ENCODE results near the gene GRK5.
A peak's percentile ranks its signal among the peaks of the same experiment; 100 is the strongest.

The GRK5 gene

DNA sequence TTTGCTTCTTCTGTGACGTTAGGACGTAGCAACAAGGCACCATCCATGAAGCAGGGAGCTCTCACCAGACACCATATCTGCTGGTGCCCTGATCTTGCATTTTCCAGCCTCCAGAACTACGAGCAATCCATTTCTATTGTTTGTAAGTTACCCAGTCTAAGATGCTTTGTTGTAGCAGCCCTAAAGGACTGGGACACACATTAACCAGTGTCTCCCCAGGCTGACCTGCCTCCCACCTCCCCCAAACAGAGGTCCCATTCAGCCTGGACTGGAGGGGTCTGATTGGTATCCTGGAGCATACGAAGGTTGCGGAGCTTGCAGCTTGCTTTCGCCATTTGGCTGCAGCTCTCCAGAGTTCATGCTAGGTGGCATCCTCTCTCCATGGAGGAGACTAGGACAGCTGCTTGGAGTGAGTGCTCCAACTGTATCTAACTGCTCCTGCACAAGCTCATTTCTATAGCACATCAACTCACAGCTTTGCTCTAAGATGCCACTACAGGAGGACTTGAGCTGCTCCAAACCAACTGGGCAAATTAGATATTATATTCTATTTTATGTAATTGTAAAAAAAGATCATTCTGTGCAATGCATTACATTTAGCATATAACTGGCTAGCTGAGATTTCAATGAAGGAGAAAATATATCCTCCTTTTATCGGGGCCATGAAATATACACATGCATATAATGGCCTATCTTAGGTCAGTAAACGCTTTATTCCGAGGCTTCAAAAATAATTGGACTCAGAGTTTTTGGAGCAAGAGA lies 8.0 kb upstream of the GRK5 start:
- DNase-seq = peak; percentile 47 to 50

GRCh38 chr10:119201233-119201632 lies 6.1 kb upstream of the GRK5 start:
- DNase-seq = no peak

DNA sequence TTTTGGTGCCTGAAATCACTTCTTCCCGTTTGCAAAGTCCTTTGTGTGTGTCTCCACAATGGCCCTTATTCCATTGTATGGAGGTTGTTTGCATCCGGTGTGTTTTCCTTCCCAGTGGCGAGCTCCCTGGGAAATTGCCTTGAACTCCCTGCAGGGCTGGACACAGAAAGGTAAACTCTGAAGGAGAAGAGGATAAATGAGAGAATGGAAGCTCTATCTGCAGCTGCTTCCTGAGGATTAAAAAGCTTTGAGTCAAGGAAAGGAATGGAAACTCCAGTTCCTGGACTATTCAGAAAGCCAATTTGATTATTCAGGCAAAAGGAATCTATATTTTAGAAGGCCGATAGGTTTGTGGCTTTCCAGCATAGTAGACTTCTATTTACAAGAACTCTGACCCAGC lies 4.4 kb upstream of the GRK5 start:
- no peak for DNase-seq

- no peak for DNase-seq
Observed at GRCh38 chr10:119205894-119206602, 1.3 kb upstream of the GRK5 start.

GRCh38 chr10:119206603-119207365 lies 587 bp upstream of the GRK5 start:
- DNase-seq = peak in 1 of 2 experiments; percentile 66

DNA sequence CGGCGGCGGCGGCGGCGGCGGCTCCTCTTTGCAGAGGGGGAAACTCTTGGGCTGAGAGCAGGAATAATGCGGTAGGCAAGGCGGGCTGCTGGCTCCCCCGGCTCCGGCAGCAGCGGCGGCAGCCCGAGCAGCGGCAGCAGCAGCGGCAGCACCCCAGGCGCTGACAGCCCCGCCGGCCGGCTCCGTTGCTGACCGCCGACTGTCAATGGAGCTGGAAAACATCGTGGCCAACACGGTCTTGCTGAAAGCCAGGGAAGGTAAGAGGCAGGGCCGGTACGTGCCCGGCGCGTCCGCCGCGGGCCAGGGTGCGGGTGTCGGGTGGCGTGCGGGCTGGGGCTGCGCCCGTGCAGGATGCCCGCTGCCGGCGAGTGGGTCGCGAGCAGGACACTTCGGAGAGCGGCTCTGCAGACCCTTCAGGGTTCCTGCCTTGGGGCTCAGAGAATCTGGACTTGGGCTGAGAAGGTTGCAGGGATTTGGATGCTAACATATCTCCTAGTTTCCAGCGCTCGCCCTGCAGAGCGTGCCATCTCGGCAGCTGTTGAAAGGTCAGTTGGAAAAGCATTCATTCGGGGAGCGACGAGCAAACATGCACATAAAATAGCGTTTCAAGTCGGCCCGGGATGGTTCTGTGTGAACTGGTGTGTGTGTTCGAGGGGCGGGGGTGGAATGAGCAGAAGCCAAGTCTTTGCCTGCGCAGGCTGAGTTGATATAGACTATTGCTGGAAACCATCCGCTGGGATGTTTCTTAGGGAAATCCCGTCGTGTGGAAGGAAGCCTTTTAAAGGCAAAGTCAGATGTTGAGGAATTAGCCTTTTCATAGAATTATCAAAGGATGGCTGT lies 562 bp downstream of the GRK5 start:
- peak in 1 of 2 experiments; percentile 36 for DNase-seq

GRCh38 chr10:119208553-119208940 lies 1.2 kb downstream of the GRK5 start:
- DNase-seq = no peak

GRCh38 chr10:119209035-119209735 lies 1.8 kb downstream of the GRK5 start:
- peak; percentile 6 to 45 for DNase-seq

- no peak for DNase-seq
Observed at GRCh38 chr10:119209736-119210355, 2.5 kb downstream of the GRK5 start.

DNA sequence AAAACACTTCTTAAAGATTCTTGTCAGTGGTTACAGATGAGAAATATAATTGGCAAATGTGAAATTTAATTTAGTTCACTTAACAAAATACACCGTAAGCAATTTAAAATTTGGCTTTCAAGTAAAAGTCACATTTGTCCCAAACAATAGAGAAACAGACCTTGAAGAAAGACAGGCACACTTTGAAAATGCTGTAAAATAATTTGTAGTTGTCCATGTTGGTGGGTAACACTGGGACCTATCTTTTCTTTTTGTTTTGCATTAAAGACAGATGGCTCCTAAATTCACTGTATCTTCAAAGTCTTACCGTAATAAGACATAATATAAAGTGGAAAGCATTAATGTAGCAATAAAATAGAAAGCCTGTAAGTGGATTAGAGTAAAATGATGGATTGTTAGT lies 3.3 kb downstream of the GRK5 start:
- no peak for DNase-seq

GRCh38 chr10:119211176-119211575 lies 3.8 kb downstream of the GRK5 start:
- DNase-seq = no peak

- DNase-seq = no peak
Observed at GRCh38 chr10:119211625-119212441, 4.5 kb downstream of the GRK5 start.

DNA sequence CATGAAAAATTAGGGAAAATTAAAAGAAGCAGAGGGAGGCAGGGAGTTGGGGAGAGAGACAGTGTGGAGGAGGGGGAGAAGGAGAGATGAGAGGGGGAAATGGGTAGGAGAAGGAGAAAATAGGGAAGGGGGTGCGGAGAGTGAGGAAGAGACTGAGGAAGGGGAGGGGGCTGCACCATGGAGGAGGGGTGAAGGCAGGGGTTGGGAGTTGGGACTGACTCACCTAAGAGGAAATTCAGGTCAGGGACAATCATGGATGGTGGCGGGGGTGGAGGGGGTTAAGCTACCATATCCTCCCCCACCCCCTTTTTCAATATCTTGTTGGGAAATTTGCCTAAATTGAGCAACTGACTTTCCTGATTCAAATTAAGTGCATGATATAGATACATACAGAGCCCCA lies 8.0 kb downstream of the GRK5 start:
- DNase-seq = no peak

GRCh38 chr10:119216127-119216526 lies 8.8 kb downstream of the GRK5 start:
- no peak for DNase-seq

DNA sequence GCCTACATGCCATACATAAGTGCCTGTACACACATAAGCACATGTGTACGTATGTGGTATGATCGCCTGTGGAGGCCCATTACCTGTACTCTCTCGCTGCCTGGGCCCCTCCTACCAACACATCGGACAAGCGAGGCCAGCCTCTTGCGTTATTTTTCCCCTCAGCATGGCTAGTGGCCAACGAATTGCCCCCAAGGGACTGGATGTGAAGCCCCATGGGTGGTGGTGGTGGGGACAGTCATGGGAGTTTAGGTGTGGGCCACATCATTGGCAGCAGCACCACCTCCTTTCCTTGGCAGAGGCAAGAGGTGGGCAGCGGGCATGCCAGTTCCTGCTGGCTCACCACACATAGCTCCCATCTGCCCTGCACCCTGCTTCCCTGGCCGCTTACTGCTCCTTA lies 10.0 kb downstream of the GRK5 start:
- DNase-seq = no peak

DNA sequence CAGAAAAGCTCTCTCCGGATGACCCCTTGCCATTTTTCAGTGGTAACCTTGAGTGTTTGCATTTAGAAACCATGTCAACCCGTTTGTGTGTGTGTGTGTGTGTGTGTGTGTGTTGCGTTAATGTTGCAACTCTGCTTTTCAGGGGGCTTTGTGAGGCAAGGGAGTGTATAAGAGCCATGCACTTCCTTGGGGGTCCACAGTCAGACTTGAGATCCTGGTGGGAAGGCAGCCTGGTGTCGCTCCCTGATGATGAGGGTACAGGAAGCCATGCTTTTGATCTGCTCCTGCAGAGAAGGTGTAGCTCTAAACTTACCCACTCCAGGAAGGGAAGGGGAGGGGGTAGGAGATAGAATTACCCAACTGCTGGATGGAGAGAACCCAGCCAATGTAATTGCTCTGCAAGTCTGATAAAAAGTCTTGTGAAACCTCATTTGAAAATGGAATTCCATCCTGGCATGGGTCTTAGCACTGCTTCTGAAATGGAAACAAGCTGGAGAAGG lies 10.7 kb downstream of the GRK5 start:
- DNase-seq = no peak

- DNase-seq = no peak
Observed at GRCh38 chr10:119219871-119220270, 12.5 kb downstream of the GRK5 start.

GRCh38 chr10:119221201-119221600 lies 13.8 kb downstream of the GRK5 start:
- DNase-seq = no peak

GRCh38 chr10:119221666-119222065 lies 14.3 kb downstream of the GRK5 start:
- no peak for DNase-seq

DNA sequence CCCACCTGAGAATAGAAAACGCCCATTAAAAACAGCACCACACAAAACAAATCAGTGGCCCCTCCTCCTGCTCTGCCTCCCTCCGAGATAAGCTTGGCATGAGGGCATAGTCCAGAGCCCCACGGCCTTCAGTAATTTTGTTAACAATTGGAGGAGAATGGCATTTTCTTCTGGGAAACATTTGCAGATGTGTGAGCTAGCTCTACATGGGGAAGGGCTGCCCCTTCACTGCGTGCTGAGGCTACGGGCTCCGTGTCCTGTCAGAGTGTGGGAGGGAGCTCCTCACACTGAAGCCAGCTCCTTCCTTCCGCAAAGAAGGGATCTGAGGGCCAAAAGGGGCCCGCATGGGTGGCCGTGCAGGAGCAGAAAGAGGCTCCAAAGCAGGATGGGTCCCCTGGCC lies 15.2 kb downstream of the GRK5 start:
- no peak for DNase-seq

- DNase-seq = no peak
Observed at GRCh38 chr10:119222966-119223386, 15.6 kb downstream of the GRK5 start.

All from NCI-H446 (cell line).